ENCODE results near the gene KCNIP3.

DNA sequence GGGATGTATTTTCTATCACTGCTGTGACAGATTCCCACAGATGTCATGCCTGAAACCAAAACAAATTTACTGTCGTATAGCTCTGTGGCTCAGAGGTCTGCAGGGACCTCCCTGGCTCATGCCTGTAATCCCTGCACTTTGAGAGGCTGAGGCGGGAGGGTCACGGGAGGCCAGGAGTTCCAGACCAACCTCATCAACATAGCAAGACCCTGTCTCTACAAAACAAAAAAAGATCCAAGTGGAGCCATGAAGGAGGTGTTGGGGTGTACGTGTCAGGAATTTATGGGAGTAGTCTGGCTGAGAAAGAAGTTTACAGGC, 54.4 kb downstream of the KCNIP3 start:
- no peak for TF ChIP-seq POLR2AphosphoS5 (IDR thresholded peaks at IDR 0.05; ENCODE audit: borderline replicate concordance, low read depth, low read length)
- TF ChIP-seq EZH2 (IDR thresholded peaks at IDR 0.05): no peak
- TF ChIP-seq FOXP2 (optimal IDR thresholded peaks at IDR 0.05; ENCODE audit: control extremely low read depth, extremely low read length, insufficient read depth): no peak
